K562 (cell line): Measurements from ENCODE around the gene PLEKHS1. TPM values are rescaled to one million over a fixed set of nuclear protein-coding genes. Genes with fewer than 3 reads are reported as not detected.
A peak's percentile ranks its signal among the peaks of the same experiment; 100 is the strongest.

Experiments used
- ATAC-seq: fragments of 200-7000 bp; cut with Tn5 transposase; 3 replicates; pipeline ENCODE4 v1.9.1; 2020; ENCODE audit warnings: moderate library complexity
- BruUV-seq: library from RNA; stranded (reverse); fragments of 400-500 nt; replicated peaks from 2 replicates; lab custom pipeline; 2021; lab: Mats Ljungman, UMichigan
- CTCF ChIA-PET: fragments of 300-600 bp; formaldehyde crosslinking; extraction: SDS; loops from one replicate; lab custom pipeline; 2021; ENCODE audit warnings: low intra/inter-chr PET ratio; lab: Yijun Ruan, JAX
- POLR2A ChIA-PET: fragments of 300-600, 350-650 bp; sonication (Branson Sonifier 250); formaldehyde crosslinking; extraction: SDS; loops from one replicate; lab custom pipeline; 2021; ENCODE audit warnings: antibody characterized with exemption, inconsistent platforms; lab: Yijun Ruan, JAX
- DNase-seq, 4 experiments: peaks; one replicate each; pipeline versions ENCODE4 v3.0.0 to v3.0.0-alpha.2; 2011 to 2018; ENCODE audit warnings: low spot score in 3 of 4, mixed read lengths in 3 of 4; ENCODE audit errors: extremely low read depth in 1 of 4
- FAIRE-seq: peaks from 2 replicates; lab custom pipeline; 2011; peaks lifted over from hg19 to GRCh38; lab: Jason Lieb, UNC
- H2AFZ ChIP-seq: 2 replicates; pipeline ENCODE4 v1.6.0; 2011; ENCODE audit warnings: low read depth, low read length, control low read depth, inconsistent platforms
- H3K27ac ChIP-seq: fragments of 200-600 bp; 3 replicates; pipeline ENCODE4 v1.8.0; 2011; ENCODE audit warnings: low read depth, mild to moderate bottlenecking, control low read depth, inconsistent platforms, low read length, moderate library complexity, mixed read lengths; ENCODE audit errors: extremely low read depth
- H3K27me3 ChIP-seq, 2 experiments: fragments of 300-600 bp in 1 of 2; 2 replicates in 1 of 2; 3 replicates in 1 of 2; pipeline versions ENCODE4 v1.6.0 to v1.8.0; 2011; ENCODE audit warnings: inconsistent platforms in 2 of 2, low read length in 2 of 2, mild to moderate bottlenecking in 1 of 2, mixed read lengths in 1 of 2, moderate library complexity in 1 of 2; ENCODE audit not compliant: control insufficient read depth in 2 of 2, insufficient read depth in 2 of 2
- H3K36me3 ChIP-seq: fragments of 300-600 bp; 3 replicates; pipeline ENCODE4 v1.8.0; 2011; ENCODE audit warnings: mild to moderate bottlenecking, low read length, inconsistent platforms; ENCODE audit not compliant: control insufficient read depth, insufficient read depth
- H3K4me1 ChIP-seq, 2 experiments: fragments of 200-600 bp in 1 of 2; replicated peaks in 1 of 2; 2 replicates in 1 of 2; 3 replicates in 1 of 2; pipeline versions ENCODE4 v1.5.1 to v1.8.0; 2011; ENCODE audit warnings: inconsistent platforms in 2 of 2, low read length in 2 of 2, mild to moderate bottlenecking in 1 of 2, mixed read lengths in 1 of 2, moderate library complexity in 1 of 2; ENCODE audit not compliant: control insufficient read depth in 2 of 2, insufficient read depth in 2 of 2
- H3K4me2 ChIP-seq: 2 replicates; pipeline ENCODE4 v1.6.1; 2011; ENCODE audit warnings: low read length, control low read depth, inconsistent platforms, mixed read lengths; ENCODE audit not compliant: insufficient read depth
- H3K4me3 ChIP-seq: fragments of 200-600 bp; sonication (generic), shearing (Covaris generic); 2 replicates; pipeline ENCODE4 v1.5.1; 2016; ENCODE audit warnings: control low read depth, inconsistent platforms
- H3K79me2 ChIP-seq: fragments of 200-600 bp; 3 replicates; pipeline ENCODE4 v1.8.0; 2011; ENCODE audit warnings: low read length, inconsistent platforms; ENCODE audit not compliant: control insufficient read depth, insufficient read depth
- H3K9ac ChIP-seq, 2 experiments: 2 replicates each; pipeline versions ENCODE4 v1.6.0 to v1.6.1; 2011; ENCODE audit warnings: low read depth in 2 of 2, low read length in 2 of 2, control low read depth in 1 of 2, inconsistent platforms in 1 of 2, mild to moderate bottlenecking in 1 of 2, mixed read lengths in 1 of 2; ENCODE audit not compliant: insufficient read depth in 1 of 2
- H3K9me1 ChIP-seq: one replicate; pipeline ENCODE4 v1.6.0; 2011; ENCODE audit warnings: inconsistent platforms, mild to moderate bottlenecking, low read length, moderate library complexity; ENCODE audit not compliant: control insufficient read depth, insufficient read depth
- H3K9me3 ChIP-seq: replicated peaks from 2 replicates; pipeline ENCODE4 v1.5.1; 2011; ENCODE audit warnings: low read depth, low read length, inconsistent platforms; ENCODE audit not compliant: control insufficient read depth, insufficient read depth
- H4K20me1 ChIP-seq: replicated peaks from 2 replicates; pipeline ENCODE4 v1.6.1; 2011; ENCODE audit warnings: low read length, inconsistent platforms, mixed read lengths; ENCODE audit not compliant: control insufficient read depth, insufficient read depth
- CBFA2T3 ChIP-seq: fragments of 450-650 bp; IDR thresholded peaks from 2 replicates; pipeline ENCODE4 v1.6.1; 2017
- HNRNPH1 ChIP-seq: fragments of 200-400 bp; formaldehyde crosslinking; optimal IDR thresholded peaks from 2 replicates; pipeline ENCODE3; 2017; ENCODE audit warnings: low read depth, mild to moderate bottlenecking, low read length, moderate library complexity
- KAT8 ChIP-seq: fragments of 450-650 bp; IDR thresholded peaks from 2 replicates; pipeline ENCODE4 v1.6.1; 2016; ENCODE audit warnings: low read depth, mild to moderate bottlenecking
- KLF13 ChIP-seq: fragments of 450-650 bp; IDR thresholded peaks from 2 replicates; pipeline ENCODE4 v1.6.1; 2016; ENCODE audit warnings: missing genetic modification characterization, low read depth, mild to moderate bottlenecking, missing compliant biosample characterization, moderate library complexity, borderline replicate concordance
- MAZ ChIP-seq, 2 experiments: fragments of 450-650 bp in 1 of 2; sonication (generic) in 1 of 2; formaldehyde crosslinking; IDR thresholded peaks in 1 of 2; conservative IDR thresholded peaks in 1 of 2; 2 replicates each; pipeline versions ENCODE4 v1.4.0 to v1.5.0; 2020; ENCODE audit warnings: mild to moderate bottlenecking in 1 of 2, missing genetic modification reagents in 1 of 2
- MEIS2 ChIP-seq: fragments of 450-650 bp; IDR thresholded peaks from 2 replicates; pipeline ENCODE4 v1.6.1; 2014; ENCODE audit warnings: mild to moderate bottlenecking; ENCODE audit not compliant: partially characterized antibody
- POLR2AphosphoS5 ChIP-seq: IDR thresholded peaks from 2 replicates; pipeline ENCODE4 v1.6.1; 2011; ENCODE audit warnings: mild to moderate bottlenecking, low read depth, low read length, moderate library complexity; ENCODE audit not compliant: control insufficient read depth, insufficient read depth
- SP2 ChIP-seq: IDR thresholded peaks from 2 replicates; pipeline ENCODE4 v1.6.1; 2011; ENCODE audit warnings: mild to moderate bottlenecking, low read depth, low read length, moderate library complexity; ENCODE audit not compliant: poor library complexity, severe bottlenecking; ENCODE audit errors: extremely low read depth
- ZNF12 ChIP-seq: sonication (generic); formaldehyde crosslinking; IDR thresholded peaks from 2 replicates; pipeline ENCODE4 v1.4.0; 2020; ENCODE audit warnings: mild to moderate bottlenecking, missing genetic modification reagents
- ZNF174 ChIP-seq: fragments of 250-450 bp; sonication (Bioruptor Pico); IDR thresholded peaks from 2 replicates; pipeline ENCODE4 v1.4.0; 2020; ENCODE audit warnings: mild to moderate bottlenecking
- ZNF253 ChIP-seq: fragments of 250-450 bp; sonication (Bioruptor Pico); conservative IDR thresholded peaks from 2 replicates; pipeline ENCODE4 v1.6.1; 2021; ENCODE audit warnings: mild to moderate bottlenecking
- ZNF778 ChIP-seq: fragments of 450-650 bp; formaldehyde crosslinking; IDR thresholded peaks from 2 replicates; pipeline ENCODE4 v1.4.0; 2020; ENCODE audit warnings: mild to moderate bottlenecking, moderate library complexity
- ZNF79 ChIP-seq: fragments of 250-450 bp; sonication (Bioruptor Pico); IDR thresholded peaks from 2 replicates; pipeline ENCODE4 v1.4.0; 2020; ENCODE audit warnings: low read depth, mild to moderate bottlenecking, moderate library complexity
- WGBS: fragments of 100-300 bp; shearing (Covaris generic); methylation state at CpG from one replicate; pipeline ENCODE4 v1.1.6; 2016; ENCODE audit warnings: low coverage, mixed read lengths; ENCODE audit not compliant: insufficient coverage; ENCODE audit errors: missing lambda C conversion rate; 5-methylcytosine and 5-hydroxymethylcytosine counted together
- in situ Hi-C: fragments of 300-500 bp; cut with MboI; formaldehyde crosslinking; loops from 4 replicates; pipeline ENCODE4 v1.15.0; 2018; ENCODE audit warnings: inconsistent platforms, mixed read lengths
- intact Hi-C: fragments of 100-400 bp; cut with micrococcal nuclease; formaldehyde crosslinking; loops from 2 replicates; pipeline ENCODE4 v1.14.2; 2022
- polyA plus RNA-seq, 8 experiments: library from polyadenylated mRNA; depleted of rRNA in 4 of 8; stranded (reverse) in 5 of 8; unstranded in 3 of 8; fragments of >200 nt; fragmentation: Nextera tagmentation in 2 of 8; fragmentation: Illumina TruSeq in 1 of 8; extraction: Ambion mirVana in 2 of 8; extraction: Trizol in 1 of 8; gene quantifications; 2 replicates each; pipeline versions ENCODE4 v1.2.1 to v1.2.3, GENCODE V29; 2011 to 2014; ENCODE audit warnings: inconsistent platforms in 1 of 8, missing spikeins in 1 of 8
- total RNA-seq, 7 experiments: library from RNA; depleted of rRNA in 6 of 7; stranded (reverse); fragments of >200 nt in 6 of 7; fragmentation: Illumina TruSeq in 2 of 7; extraction: Trizol in 2 of 7; gene quantifications; 2 replicates each; pipeline versions ENCODE4 v1.2.1 to v1.2.3, GENCODE V29; 2011 to 2021; ENCODE audit warnings: low replicate concordance in 1 of 7
- TF ChIP-seq, protein P1 (sequence below): sonication (generic); IDR thresholded peaks from 2 replicates; pipeline ENCODE4 v1.6.1; 2016
- TF ChIP-seq, protein P2 (sequence below), 3 experiments: fragments of 200-800 bp in 1 of 3; fragments of 250-450 bp in 1 of 3; fragments of 450-650 bp in 1 of 3; sonication (Bioruptor Pico) in 1 of 3; sonication (Bioruptor generic) in 1 of 3; formaldehyde crosslinking in 1 of 3; IDR thresholded peaks; 2 replicates each; pipeline versions ENCODE4 v1.6.1 to v1.8.0; 2016 to 2022; ENCODE audit warnings: mild to moderate bottlenecking in 2 of 3, missing genetic modification characterization in 2 of 3, missing compliant biosample characterization in 1 of 3, moderate library complexity in 1 of 3

The PLEKHS1 gene
- total and polyA plus RNA-seq, 9 of the 15 experiments (the other 6 are each of a cell fraction or from before 2014, with no cell fraction given): not detected

DNA sequence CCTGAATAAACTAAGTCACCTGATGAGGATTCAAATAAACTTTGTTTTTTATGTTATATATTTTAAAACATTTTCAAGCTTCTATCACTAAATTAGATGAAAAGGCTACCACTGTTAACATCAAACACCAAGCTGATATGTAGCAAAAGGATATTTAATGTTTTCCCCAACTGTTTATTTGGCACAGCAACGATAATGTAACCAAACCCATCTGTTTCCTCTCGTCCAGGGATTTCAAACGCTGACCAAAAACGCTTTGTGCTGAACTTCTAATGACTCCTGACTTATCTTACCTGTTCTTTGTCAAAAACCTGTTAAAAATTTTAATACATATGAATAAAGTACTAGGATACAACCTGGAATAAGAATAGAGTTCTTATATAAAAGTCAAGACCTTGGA is 71.9 kb downstream of the PLEKHS1 start:
- FAIRE-seq: peak; percentile 23
- H3K9me3 ChIP-seq: no peaks in the 10 kb centered on the region
- no peaks in the 10 kb centered on the region for H3K36me3 ChIP-seq
- WGBS: 20% methylated on average over 4 of the region's 4 CpGs
- no peak overlapping the region for H3K9ac ChIP-seq
- H3K4me2 ChIP-seq: no peak overlapping the region
- in situ Hi-C loops: no loop called here
- POLR2A ChIA-PET: interaction anchor here (0.6 kb wide), 1 partner anchor 11 kb away, joined by 3 read pairs; no protein-coding TSS in a partner anchor
- no peaks in the 10 kb centered on the region for H3K79me2 ChIP-seq
- BruUV-seq: no TSS peak
- H4K20me1 ChIP-seq: no peaks in the 10 kb centered on the region
- no peak for DNase-seq
- TF ChIP-seq ZNF174 (CRISPR knock-in tag): no peak
- TF ChIP-seq CBFA2T3: no peak
- TF ChIP-seq ZNF79 (CRISPR knock-in tag): no peak
- no peak for TF ChIP-seq MEIS2
- TF ChIP-seq, protein P1, sequence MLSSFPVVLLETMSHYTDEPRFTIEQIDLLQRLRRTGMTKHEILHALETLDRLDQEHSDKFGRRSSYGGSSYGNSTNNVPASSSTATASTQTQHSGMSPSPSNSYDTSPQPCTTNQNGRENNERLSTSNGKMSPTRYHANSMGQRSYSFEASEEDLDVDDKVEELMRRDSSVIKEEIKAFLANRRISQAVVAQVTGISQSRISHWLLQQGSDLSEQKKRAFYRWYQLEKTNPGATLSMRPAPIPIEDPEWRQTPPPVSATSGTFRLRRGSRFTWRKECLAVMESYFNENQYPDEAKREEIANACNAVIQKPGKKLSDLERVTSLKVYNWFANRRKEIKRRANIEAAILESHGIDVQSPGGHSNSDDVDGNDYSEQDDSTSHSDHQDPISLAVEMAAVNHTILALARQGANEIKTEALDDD: no peak
- no peak for TF ChIP-seq ZNF12 (CRISPR knock-in tag)
- TF ChIP-seq ZNF253 (CRISPR knock-in tag): no peak
- TF ChIP-seq, protein P2, sequence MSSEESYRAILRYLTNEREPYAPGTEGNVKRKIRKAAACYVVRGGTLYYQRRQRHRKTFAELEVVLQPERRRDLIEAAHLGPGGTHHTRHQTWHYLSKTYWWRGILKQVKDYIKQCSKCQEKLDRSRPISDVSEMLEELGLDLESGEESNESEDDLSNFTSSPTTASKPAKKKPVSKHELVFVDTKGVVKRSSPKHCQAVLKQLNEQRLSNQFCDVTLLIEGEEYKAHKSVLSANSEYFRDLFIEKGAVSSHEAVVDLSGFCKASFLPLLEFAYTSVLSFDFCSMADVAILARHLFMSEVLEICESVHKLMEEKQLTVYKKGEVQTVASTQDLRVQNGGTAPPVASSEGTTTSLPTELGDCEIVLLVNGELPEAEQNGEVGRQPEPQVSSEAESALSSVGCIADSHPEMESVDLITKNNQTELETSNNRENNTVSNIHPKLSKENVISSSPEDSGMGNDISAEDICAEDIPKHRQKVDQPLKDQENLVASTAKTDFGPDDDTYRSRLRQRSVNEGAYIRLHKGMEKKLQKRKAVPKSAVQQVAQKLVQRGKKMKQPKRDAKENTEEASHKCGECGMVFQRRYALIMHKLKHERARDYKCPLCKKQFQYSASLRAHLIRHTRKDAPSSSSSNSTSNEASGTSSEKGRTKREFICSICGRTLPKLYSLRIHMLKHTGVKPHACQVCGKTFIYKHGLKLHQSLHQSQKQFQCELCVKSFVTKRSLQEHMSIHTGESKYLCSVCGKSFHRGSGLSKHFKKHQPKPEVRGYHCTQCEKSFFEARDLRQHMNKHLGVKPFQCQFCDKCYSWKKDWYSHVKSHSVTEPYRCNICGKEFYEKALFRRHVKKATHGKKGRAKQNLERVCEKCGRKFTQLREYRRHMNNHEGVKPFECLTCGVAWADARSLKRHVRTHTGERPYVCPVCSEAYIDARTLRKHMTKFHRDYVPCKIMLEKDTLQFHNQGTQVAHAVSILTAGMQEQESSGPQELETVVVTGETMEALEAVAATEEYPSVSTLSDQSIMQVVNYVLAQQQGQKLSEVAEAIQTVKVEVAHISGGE (CRISPR knock-in tag; IDR thresholded peaks at IDR 0.05): no peak
- no peak for TF ChIP-seq ZNF778 (CRISPR knock-in tag)
- TF ChIP-seq KAT8: no peak
- TF ChIP-seq KLF13: no peak
- TF ChIP-seq MAZ (CRISPR knock-in tag; conservative IDR thresholded peaks at IDR 0.05 in 1 of 2, IDR thresholded peaks at IDR 0.05 in 1 of 2): no peak
- TF ChIP-seq POLR2AphosphoS5: no peak
- TF ChIP-seq SP2: no peak
- TF ChIP-seq HNRNPH1: no peak
- CTCF ChIA-PET: no interaction called here
- intact Hi-C loops: no loop called here
- no peak for ATAC-seq
- H3K4me3 ChIP-seq: no peak overlapping the region
- H3K27ac ChIP-seq: no peak overlapping the region
- H3K27me3 ChIP-seq: no peaks in the 10 kb centered on the region
- no peaks in the 10 kb centered on the region for H3K9me1 ChIP-seq
- H3K4me1 ChIP-seq: peaks cover 13 to 21% of the 10 kb centered on the region in 2 experiments; a peak in 3 of 5 replicates
- peak overlapping the region; percentile 47; the same call in 1 of the 2 replicates for H2AFZ ChIP-seq
